Spleen (tissue), 7 donors: Measurements from ENCODE around the gene NUP88.

Experiments used
- CTCF ChIP-seq, 11 experiments: fragments of 200-600 bp in 7 of 11; fragments of 450-650 bp in 4 of 11; sonication (generic) in 4 of 11; IDR thresholded peaks in 8 of 11; conservative IDR thresholded peaks in 3 of 11; 1 replicate in 7 of 11; 2 replicates in 4 of 11; pipeline versions ENCODE4 v1.4.0 to v1.8.0; 2016 to 2021; ENCODE audit warnings: antibody characterized with exemption in 11 of 11, inconsistent platforms in 4 of 11, mild to moderate bottlenecking in 1 of 11
- POLR2AphosphoS5 ChIP-seq, 3 donors: sonication (generic); formaldehyde crosslinking; IDR thresholded peaks; one replicate each; pipeline ENCODE4 v1.5.1; 2017; ENCODE audit warnings: antibody characterized with exemption in 3 of 3
- donor health status: DM: no; HTN: no; CAD: no; lungs with moderate emphysema.
- donor health status: DM: no; HTN: no; CAD: no.
- donor health status: DM: no; HTN: no; CAD: no.

- no peak for TF ChIP-seq CTCF (IDR thresholded peaks at IDR 0.05 in 8 of 11, conservative IDR thresholded peaks at IDR 0.05 in 3 of 11)
- TF ChIP-seq POLR2AphosphoS5 (IDR thresholded peaks at IDR 0.05): no peak
Measured at GRCh38 chr17:5399767-5400166, 19.7 kb downstream of the NUP88 start.
